Stimulated activated CD8-positive, alpha-beta memory T cell treated with anti-CD3 and anti-CD28 coated beads, Interleukin-15, amount 100 ng/mL, for 1 hour (primary cell): ENCODE measurements around the gene PLAU.
"Not testable (repeated sequence)": the region's sequence is repeated elsewhere in the genome, so short reads cannot be mapped to it uniquely, and the experiment has no call there.

Experiments used
- DNase-seq: peaks from one replicate; pipeline ENCODE4 v3.0.0-alpha.2; 2020; ENCODE audit warnings: low read depth

The PLAU gene

DNA sequence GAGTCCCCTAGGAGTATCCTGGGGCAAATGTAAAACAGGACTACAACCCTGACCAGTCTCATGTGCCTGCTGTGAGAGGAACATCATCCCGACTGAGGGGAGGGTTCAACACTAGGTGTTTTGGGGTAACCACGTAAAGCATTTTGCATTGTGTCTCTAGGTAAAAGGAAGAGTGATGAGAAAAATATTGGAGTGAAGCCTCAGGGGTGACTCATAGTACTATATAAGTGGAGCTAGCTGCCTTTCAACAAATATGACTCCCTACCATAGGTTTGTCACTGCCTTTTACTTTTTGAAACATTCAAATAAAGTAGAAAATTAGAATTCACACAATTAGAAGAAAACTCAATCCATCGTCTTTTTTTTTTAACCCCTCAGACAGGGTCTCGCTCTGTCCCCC, 34.0 kb upstream of the PLAU start:
- DNase-seq: no peak

DNA sequence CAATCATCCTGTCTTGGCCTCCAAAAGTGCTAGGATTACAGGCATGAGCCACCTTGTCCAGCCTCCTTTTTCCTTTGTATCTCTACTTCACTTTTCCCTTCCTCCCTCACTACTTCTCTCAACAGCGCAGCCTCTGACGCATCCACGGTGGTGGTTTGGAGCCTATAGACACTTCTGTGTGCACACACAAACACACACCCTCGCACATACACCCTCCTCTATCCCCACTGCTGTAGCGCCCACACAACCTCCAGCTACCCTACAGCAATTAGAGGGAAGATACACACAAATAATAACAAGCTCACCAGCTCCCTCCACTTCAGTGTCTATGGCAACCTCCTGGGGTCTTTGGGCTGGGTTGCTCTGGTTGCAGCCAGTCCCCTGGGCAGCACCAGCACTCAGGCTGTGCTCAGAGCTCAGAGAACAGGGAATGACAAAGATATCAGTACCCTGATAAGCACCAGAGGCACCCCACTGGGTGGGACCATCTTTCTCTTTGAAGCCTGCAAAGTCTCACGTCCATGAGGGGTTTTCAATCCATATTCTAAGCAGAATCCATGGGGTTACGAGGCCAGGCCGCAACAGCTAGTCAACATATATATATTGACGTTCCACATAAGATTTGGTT, 33.3 kb upstream of the PLAU start:
- DNase-seq: no peak

DNA sequence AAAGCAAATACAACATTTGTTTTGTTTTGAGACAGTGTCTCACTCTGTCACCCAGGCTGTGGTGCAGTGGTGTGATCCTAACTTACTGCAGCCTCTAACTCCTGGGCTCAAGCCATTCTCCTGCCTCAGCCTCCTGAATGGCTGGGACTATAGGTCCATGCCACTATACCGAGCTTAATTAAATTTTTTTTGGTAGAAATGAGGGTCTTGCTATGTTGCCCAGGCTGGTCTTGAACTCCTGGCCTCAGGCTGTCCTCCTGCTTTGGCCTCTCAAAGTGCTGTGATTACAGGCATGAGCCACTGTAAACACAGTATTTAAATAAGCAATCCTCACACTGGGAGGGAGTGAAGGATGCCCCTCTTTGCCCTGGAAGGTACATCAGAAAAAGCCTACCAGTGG, 32.6 kb upstream of the PLAU start:
- no peak for DNase-seq

DNA sequence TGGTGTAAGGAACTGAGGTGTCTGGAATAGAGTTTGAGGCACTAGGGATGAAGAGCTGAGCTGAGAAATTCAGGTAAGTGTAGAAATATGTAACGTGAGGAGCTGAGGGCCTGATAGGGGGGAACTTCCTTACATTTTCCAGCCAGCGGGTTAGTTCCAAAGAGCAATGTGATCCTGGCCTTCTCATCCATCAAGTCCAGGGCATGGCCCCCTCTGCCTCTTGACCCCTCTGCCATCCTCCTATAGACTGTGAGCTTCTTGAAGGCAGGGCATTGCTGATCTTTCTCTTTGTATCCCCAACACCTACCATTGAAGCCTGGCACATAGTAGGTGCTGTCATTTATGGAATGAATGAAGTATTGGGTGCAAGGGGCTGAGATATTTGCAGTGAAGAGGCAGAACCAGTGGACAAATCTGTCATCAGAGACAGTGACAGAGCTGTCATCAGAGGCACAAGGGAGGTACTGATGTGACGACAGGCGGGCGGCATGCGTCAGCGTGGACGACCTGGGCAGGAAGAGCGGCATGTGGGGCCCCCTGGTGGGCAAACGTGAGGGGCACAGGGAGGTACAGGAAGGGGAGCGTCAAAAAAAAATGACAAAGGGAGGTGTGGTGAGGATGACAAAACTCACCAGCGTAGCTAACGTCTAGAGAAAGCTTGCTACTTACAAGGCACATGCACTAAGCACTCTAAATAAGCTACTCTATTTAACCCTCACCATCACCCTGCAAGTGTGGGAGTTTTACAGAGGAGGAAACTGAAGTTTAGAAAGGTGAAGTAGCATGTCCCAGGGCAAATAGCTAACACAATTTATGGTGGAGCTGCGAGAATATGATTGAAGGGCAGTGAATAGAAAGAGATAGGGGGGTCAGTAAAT, 31.4 kb upstream of the PLAU start:
- DNase-seq: peak; percentile 80

DNA sequence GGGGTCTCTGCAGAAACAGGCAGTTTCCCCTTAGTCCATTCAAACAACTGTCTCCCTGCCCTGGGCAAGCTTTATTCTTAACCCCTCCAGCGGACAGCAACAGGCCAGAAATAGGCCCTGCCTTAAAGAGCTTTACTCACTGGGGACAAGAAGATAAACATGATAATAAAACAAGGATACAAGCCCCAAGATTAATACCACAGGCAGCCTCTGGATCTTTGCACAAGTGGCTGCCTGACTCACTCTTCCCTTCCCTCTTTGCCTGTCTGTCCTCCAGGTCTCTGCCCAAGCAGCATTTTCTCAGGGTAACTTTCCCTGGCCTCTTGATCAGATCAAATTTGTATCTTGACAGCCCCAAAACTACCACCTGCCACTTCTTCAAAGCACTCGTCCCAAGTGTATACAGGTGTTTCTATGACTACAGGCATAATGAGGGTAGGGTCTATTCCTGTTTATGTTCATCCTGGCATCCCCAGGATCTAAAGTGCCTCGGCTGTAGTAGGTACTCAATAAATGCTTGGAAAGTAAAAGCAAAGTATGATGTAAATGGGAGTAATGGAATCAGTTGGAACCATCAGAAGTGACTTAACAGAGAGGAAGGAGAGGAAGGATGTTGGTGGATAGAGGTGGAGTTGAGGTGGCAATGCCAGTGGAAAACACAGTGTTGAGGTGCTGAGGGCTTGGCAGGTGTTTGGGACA, 29.6 kb upstream of the PLAU start:
- DNase-seq: no peak

DNA sequence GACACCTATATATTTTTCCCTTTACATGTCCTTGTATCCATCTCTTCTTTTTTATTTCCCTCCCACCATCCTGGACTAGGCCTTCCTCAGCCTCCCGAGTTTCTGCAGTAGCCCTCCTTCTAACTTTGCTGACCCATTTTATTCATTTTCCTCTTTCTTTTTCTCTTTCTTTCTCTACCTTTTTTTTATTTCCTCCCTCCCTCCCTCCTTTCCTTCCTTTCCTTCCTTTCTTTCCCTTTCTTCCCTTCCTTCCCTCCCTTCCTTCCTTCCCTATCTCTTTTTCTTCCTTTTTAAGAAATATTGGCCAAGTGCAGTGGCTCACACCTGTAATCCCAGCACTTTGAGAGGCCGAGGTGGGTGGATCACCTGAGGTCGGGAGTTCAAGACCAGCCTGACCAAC, 26.9 kb upstream of the PLAU start:
- no peak for DNase-seq

DNA sequence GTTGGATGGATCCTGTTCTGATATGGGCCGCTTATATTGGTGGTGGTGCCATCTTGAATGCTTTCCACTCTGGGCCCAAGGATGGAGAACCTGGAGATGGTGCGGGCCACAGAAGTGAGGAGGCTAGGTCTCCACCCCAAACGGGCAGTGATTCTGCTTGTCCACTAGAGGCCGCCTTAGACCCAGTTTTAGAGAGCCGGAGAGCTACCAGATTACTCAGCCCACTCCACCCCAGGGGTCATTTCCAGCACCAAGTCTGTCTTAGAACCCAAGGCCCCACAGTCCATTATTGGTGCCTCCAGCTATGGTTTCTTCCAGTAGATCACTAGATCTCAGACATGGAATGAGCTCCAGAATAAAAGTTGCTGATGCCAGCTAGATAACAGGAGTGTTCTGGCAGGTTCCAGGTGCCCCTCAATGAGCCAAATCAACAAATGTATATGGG, 24.8 kb upstream of the PLAU start:
- peak; percentile 42 for DNase-seq

DNA sequence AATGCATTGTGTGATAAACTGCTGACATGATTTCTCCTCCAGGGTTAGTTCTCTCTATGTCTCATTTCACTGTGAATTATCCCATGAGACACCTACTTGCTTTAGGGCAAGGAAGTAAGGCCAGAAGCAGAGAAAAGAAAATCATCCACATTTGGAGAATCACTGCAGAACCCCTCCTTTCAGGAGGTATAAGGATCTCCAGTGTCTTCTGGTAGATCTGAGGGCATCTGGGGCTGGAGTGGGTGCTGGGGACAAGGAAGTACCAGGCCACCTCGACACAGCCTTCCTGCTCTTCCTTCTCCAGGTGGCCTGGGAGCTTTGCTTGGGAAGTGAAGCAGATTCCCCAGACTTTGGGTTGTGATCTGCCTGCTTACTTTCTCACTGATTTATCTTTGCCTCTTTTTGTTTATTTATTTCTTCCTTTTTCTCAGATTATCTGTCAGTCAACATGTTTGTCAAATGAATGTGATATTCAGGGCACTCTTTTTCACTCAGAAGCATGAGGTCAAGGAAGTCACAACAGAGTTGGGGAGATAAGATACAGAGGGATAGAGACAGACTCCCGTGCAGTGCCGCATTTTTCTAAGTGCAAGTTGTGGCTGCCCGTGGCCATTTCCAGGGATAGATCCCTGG, 24.2 kb upstream of the PLAU start:
- DNase-seq: no peak

DNA sequence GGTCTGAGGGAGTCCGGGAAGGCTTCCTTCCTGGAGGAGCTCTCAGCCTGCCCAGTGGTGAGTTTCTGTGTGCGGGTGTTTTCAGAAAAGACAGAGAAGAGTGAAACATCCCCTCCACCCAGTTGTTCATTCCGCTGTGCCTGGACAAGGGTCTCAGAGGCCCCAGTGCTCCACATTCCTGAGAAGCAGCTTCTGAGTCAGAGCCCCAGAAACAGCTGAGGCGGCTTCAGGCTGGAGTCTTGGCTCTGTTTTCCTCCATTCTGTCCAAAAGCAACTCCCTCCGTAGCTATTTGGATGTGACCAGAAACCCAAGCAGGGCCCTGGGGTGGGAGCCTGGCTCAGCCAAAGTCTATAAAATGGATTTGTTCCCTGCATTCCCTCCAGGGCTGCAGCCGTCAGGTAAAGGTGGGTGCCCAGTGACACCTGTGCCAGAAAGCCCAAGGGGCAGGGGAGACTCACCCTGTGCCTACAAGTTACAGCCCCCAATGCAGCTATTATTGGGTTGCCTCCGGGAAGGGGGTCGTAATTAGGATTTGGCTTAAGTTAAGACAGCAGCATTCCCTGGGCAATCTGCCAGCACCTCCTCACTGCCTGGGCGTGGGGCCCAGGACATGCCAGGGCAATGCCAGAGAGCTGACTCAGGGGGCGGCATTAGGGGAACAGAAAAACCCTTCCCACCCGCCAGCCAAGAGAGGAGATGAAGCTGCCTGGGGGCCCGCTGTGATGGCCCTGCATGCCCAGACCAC, 23.5 kb upstream of the PLAU start:
- DNase-seq: no peak

DNA sequence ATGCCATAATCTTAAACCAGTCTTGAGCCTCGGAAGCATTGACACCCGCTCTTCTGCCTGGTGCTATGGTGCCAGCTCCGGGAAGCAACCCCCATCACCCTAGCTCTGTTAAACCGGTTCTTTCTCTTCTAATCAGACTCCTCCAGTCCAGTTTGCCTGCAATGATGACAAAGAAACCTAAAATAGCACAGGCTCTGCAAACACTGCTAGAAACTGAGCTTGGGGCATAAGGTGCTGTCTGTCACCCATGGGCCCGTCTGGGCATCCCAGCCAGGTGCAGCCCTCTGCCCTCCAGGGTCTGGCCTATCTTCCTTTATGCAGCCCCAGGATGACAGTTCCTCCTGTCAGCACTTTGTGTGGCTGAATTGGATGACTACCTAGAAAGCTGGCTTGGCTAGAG, 22.4 kb upstream of the PLAU start:
- DNase-seq: no peak

DNA sequence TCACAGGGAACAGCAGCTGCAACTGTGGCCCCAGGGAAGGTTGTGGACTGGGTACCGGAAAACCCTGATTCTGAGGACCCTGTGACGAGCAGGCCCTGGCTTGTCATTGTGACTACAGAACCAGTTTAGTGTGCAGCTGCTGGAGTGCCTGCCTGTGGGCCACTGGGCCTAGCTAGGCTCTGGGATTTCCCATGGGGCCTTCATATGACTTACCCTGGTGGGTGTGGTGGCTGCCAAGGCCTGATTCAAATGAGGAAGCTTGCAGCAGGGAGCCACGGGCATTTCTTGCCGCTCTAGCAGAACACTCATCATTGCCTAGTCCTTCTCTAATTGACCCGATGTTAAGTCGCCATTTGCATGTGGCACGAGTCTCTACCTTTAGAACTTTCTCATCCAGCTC, 21.9 kb upstream of the PLAU start:
- no peak for DNase-seq

DNA sequence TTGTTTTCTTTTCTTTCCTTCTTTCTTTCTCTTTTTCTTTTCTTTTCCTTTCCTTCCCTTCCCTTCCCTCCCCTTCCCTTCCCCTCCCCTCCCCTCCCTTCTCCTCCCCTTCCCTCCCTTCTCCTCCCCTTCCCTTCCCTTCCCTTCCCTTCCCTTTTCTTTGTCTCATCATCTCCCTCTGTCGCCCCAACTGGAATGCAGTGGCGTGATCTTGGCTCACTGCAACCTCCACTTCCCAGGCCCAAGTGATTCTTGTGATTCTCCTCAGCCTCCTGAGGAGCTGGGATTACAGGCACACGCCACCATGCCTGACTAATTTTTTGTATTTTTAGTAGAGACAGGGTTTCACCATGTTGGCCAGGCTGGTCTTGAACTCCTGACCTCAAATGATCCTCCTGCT, 21.5 kb upstream of the PLAU start:
- not testable (repeated sequence) for DNase-seq

DNA sequence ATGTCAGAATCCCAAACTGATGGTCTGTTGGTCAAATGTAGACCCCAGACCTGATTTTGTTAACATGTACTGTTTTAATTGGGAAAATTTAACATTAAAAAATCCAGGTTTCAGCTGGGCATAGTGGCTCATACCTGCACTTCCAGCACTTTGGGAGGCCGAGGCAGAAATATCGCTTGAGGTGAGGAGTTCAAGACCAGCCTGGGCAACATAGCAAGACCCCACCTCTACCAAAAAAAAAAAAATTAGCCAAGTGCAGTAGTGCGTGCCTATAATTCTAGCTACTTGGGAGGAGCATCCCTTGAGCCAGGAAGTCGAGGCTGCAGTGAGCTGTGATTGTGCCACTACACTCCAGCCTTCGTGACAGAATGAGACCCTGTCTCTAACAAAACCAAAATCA, 20.7 kb upstream of the PLAU start:
- no peak for DNase-seq

DNA sequence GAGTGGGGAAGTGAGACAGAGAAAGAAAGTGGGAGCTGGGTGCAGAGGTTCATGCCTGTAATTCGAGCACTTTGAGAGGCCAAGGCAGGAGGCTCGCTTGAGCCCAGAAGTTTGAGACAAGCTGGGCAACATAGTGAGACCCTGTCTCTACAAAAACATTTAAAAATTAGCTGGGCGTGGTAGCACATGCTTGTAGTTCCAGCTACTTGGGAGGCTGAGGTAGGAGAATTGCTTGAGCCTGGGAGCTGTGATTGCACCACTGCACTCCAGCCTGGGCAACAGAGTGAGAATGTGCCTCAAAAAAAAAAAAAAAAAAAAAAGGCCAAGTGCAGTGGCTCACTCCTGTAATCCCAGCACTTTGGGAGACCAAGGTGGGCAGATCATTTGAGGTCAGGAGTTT, 20.1 kb upstream of the PLAU start:
- not testable (repeated sequence) for DNase-seq

DNA sequence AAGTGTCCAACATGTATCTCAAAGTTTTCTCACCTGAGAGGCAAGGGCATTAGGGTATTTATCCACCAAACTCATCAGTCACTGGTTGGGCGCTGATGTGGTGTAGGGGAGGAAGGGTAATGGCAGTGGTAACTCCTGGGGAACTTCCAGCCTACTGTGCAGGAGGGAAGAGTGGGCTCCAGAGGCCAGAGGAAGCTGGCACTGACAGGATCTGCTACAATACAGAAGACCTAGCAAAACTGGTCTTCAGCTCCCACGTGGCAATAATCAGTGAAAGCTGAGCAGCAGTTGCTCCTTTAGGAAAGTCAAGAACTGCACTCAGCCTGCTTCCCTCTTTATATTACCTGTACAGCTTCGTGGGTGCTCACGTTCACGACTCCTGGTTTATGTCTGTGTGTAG, 19.4 kb upstream of the PLAU start:
- DNase-seq: no peak

DNA sequence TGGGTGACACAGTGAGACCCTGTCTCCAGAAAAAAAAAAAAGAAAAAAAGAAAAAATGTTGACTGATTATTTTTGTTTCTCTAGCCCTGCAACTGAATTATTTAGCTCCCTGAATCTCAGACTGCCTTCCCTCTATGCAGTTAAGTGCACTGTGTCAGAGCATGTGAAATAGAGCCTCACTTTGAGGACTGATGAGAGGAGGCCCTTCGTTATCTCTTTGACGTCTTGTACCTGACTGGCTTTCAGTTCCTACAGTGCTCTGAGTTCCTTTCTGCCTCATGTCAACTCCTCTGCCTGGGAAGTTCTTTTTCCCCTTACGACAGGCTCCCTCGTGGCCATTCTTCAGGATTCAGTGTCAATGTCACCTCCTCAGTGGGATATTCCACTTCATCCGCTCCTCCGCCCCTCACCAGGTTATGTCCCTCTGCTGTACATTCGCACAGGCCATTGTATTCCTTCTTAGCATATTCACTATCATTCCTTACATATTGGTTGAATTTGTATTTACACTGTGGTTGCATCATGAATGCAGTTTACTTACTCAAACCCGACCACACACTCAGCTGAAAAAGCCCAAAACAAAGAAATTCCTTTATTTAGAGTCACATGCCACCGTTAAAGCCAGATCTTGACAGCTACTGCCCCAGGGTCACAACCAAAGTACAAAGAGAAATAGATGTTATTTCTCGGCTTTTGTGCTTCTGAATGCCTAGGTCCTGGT, 18.5 kb upstream of the PLAU start:
- DNase-seq: no peak

DNA sequence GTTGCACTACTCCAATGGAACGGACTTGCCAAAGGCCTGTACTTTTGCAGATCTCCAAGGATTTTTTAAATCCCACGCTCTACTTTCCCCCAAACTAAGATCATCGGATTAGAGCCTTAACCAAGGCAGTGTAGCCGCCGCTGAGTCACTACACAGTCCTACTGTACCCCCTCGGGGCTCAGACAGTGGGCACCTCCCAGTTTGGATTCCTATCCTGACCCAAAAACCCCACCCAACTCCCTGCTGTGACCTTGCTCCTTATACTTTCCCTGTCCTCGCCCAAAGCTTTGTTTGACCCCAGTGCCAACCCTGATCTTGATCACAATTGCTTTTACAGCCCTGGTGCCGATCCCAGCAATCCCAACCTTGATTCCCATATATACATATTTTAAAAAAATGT, 17.5 kb upstream of the PLAU start:
- DNase-seq: no peak

DNA sequence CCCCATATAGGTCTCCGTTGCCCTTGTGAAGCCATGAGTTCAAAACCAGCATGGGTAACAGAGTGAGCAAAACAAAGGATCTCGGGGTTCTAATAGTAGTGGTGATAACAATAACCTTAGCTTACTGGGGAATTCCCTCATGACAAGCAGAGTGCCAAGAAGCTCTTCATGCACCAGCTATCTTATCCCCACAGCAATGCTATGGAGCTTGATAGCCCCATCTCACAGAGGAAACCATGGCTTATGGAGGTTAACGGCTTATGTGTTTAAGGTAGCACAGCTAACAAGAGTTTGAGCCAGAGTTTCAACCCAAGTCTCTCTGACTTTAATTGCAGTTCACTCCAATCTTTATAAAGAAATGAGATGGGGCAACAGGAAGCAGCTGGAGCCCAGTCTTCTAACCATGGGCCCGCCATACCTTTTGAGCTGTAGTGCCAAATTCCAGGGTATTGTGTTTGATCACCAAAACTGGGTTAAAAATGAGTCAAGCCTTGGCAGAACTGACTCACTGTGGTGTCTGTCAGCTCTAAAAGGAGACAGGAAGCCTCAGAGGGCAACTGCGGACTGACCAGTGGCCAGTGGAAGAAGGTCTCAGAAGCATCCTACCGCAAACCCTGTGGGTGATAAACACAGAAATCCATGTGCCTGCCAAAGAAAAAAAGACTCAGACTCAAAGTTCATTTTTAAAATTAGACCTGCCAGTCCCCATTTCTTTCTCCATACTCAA, 16.5 kb upstream of the PLAU start:
- no peak for DNase-seq

DNA sequence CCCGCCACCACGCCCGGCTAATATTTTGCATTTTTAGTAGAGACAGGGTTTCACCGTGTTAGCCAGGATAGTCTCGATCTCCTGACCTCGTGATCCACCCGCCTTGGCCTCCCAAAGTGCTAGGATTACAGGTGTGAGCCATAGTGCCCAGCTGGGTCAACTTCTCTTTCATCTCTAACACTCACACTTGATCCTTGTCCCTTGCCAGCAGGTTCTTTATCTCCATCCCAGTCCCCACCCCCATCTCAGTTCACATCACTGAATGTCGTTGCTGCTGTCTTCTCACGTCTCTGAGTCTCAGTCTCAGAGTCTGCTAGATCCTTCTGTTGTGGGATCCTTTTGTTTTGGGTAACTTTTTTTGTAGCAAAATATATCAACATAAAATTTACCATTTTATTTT, 15.6 kb upstream of the PLAU start:
- DNase-seq: not testable (repeated sequence)

DNA sequence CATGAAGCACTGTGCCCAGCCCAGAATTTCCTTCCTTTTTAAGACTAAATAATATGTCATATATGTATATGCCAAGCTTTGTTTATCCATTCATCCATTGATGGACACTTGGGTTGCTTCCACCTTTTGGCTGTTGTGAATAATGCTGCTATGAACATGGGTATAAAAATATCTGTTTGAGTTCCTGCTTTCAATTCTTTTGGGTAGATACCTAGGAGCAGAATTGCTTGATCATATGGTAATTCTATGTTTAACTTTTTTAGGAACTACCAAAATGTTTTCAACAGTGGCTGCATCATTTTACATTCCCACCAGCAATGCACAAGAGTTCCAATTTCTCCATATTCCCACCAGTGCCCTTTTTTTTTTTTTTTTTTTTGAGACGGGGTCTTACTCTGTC, 13.2 kb upstream of the PLAU start:
- no peak for DNase-seq
